HepG2 (cell line): ENCODE results near the gene PBOV1. TPM values are rescaled to one million over a fixed set of nuclear protein-coding genes. Genes with fewer than 3 reads are reported as not detected.

ENCODE experiments used
- EP300 ChIP-seq, 3 experiments: sonication (generic) in 1 of 3; formaldehyde crosslinking in 1 of 3; IDR thresholded peaks; 2 replicates each; pipeline versions ENCODE4 v1.5.1 to v1.6.1; 2011 to 2020; ENCODE audit warnings: low read depth in 2 of 3, low read length in 2 of 3, borderline replicate concordance in 1 of 3, improper control_type of control experiment in 1 of 3, mild to moderate bottlenecking in 1 of 3, missing genetic modification reagents in 1 of 3, moderate library complexity in 1 of 3
- FOXA1 ChIP-seq, 2 experiments: fragments of 450-650 bp in 1 of 2; sonication (generic) in 1 of 2; formaldehyde crosslinking in 1 of 2; IDR thresholded peaks; 2 replicates each; pipeline versions ENCODE4 v1.4.0 to v1.6.1; 2016 to 2020; ENCODE audit warnings: missing genetic modification reagents in 1 of 2
- FOXA3 ChIP-seq: IDR thresholded peaks from 2 replicates; pipeline ENCODE4 v1.6.1; 2016; ENCODE audit warnings: missing genetic modification reagents, missing compliant biosample characterization
- FOXO1 ChIP-seq: sonication (generic); formaldehyde crosslinking; IDR thresholded peaks from 2 replicates; pipeline ENCODE4 v1.4.0; 2020; ENCODE audit warnings: missing genetic modification reagents
- HDAC2 ChIP-seq: sonication (generic); formaldehyde crosslinking; IDR thresholded peaks from 2 replicates; pipeline ENCODE4 v1.4.0; 2020; ENCODE audit warnings: missing genetic modification reagents
- RXRB ChIP-seq: IDR thresholded peaks from 2 replicates; pipeline ENCODE4 v1.6.1; 2016; ENCODE audit warnings: borderline replicate concordance, missing genetic modification reagents, missing compliant biosample characterization
- SALL1 ChIP-seq: sonication (generic); formaldehyde crosslinking; IDR thresholded peaks from 2 replicates; pipeline ENCODE4 v1.8.0; 2022; ENCODE audit warnings: mild to moderate bottlenecking, missing genetic modification reagents
- ZBTB7B ChIP-seq: sonication (generic); formaldehyde crosslinking; IDR thresholded peaks from 2 replicates; pipeline ENCODE4 v1.4.0; 2020; ENCODE audit warnings: missing genetic modification reagents
- ZNF383 ChIP-seq: sonication (generic); formaldehyde crosslinking; IDR thresholded peaks from 2 replicates; pipeline ENCODE4 v1.4.0; 2020; ENCODE audit warnings: missing genetic modification reagents, mild to moderate bottlenecking, borderline replicate concordance
- ZNF614 ChIP-seq: IDR thresholded peaks from 2 replicates; pipeline ENCODE4 v1.6.1; 2018; ENCODE audit warnings: missing biosample characterization, missing genetic modification reagents, inconsistent platforms, borderline replicate concordance
- polyA plus RNA-seq, 8 experiments: library from polyadenylated mRNA; depleted of rRNA in 3 of 8; stranded (reverse) in 7 of 8; unstranded in 1 of 8; fragments of >200 nt; fragmentation: Illumina TruSeq in 4 of 8; extraction: Trizol in 4 of 8; gene quantifications; 2 replicates each; pipeline versions ENCODE4 v1.2.1 to v1.2.3, GENCODE V29; 2011 to 2016; ENCODE audit warnings: low read depth in 4 of 8, missing spikeins in 1 of 8, mixed read lengths in 1 of 8; ENCODE audit not compliant: insufficient read depth in 1 of 8
- total RNA-seq, 5 experiments: library from RNA; depleted of rRNA; stranded (reverse); fragments of >200 nt; fragmentation: Illumina TruSeq; extraction: Trizol; gene quantifications; 2 replicates each; pipeline ENCODE4 v1.2.3, GENCODE V29; 2016; ENCODE audit warnings: low read depth in 1 of 5
- TF ChIP-seq, protein P1 (sequence below): IDR thresholded peaks from 2 replicates; pipeline ENCODE4 v1.4.0; 2020; ENCODE audit warnings: mild to moderate bottlenecking, missing genetic modification reagents

PBOV1 gene
- total and polyA plus RNA-seq, 2 of the 13 experiments (the other 11 are each of a cell fraction or from before 2014, with no cell fraction given) = not detected

DNA sequence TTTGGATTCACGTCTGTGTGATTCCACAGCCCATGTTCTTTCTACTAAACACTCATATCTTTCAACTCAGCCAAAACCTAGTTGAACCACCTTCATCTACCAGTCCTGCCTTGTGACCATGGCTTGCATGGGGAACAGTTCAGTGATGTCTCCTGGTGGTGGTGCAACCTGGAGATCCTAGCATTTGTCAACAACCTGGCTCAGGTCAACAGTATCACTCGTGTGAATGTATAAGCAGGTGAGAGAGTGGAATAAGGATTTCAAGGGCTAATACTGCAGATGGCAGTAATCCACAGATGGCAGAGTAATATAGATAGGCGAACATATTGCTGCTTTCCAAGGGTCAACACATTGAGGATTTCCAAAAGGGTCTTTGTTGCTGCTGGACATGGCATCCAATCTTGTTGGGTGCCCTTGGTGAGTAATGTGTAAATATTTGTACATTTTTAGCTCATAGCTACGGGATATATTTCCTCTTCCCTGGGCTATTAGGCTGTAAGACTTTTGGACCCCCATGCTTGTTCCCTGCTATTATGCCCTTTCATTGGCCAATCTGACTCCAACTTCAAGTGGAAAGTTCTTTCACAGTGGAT is 13.4 kb downstream of the PBOV1 start (continued):
- TF ChIP-seq, protein P1, sequence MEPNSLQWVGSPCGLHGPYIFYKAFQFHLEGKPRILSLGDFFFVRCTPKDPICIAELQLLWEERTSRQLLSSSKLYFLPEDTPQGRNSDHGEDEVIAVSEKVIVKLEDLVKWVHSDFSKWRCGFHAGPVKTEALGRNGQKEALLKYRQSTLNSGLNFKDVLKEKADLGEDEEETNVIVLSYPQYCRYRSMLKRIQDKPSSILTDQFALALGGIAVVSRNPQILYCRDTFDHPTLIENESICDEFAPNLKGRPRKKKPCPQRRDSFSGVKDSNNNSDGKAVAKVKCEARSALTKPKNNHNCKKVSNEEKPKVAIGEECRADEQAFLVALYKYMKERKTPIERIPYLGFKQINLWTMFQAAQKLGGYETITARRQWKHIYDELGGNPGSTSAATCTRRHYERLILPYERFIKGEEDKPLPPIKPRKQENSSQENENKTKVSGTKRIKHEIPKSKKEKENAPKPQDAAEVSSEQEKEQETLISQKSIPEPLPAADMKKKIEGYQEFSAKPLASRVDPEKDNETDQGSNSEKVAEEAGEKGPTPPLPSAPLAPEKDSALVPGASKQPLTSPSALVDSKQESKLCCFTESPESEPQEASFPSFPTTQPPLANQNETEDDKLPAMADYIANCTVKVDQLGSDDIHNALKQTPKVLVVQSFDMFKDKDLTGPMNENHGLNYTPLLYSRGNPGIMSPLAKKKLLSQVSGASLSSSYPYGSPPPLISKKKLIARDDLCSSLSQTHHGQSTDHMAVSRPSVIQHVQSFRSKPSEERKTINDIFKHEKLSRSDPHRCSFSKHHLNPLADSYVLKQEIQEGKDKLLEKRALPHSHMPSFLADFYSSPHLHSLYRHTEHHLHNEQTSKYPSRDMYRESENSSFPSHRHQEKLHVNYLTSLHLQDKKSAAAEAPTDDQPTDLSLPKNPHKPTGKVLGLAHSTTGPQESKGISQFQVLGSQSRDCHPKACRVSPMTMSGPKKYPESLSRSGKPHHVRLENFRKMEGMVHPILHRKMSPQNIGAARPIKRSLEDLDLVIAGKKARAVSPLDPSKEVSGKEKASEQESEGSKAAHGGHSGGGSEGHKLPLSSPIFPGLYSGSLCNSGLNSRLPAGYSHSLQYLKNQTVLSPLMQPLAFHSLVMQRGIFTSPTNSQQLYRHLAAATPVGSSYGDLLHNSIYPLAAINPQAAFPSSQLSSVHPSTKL (CRISPR knock-in tag) = peak; percentile 63
- TF ChIP-seq ZNF383 (CRISPR knock-in tag) = no peak
- TF ChIP-seq FOXA3 (CRISPR knock-in tag) = peak; percentile 82
- TF ChIP-seq ZBTB7B = 0 out of 2 replicates have a peak, but pooled peaks have one; percentile 27
- peak; percentile 54 for TF ChIP-seq SALL1 (CRISPR knock-in tag)
- 0 out of 2 replicates have a peak, but pooled peaks have one; percentile 23 for TF ChIP-seq FOXO1 (CRISPR knock-in tag)
- peak; percentile 42; the same call in 1 of the 2 replicates for TF ChIP-seq RXRB
- peak; percentile 68; the same call in 1 of the 2 replicates for TF ChIP-seq ZNF614 (CRISPR knock-in tag)
- TF ChIP-seq EP300 (IDR thresholded peaks at IDR 0.05; ENCODE audit: low read depth in 2 of 2, low read length in 2 of 2) = peak in 1 of 2 experiments; percentile 27; a peak in 1 of 4 replicates
- TF ChIP-seq EP300 (CRISPR knock-in tag; IDR thresholded peaks at IDR 0.05; ENCODE audit: borderline replicate concordance) = no peak
- TF ChIP-seq HDAC2 (CRISPR knock-in tag) = peak; percentile 43; the same call in 1 of the 2 replicates
- TF ChIP-seq FOXA1 (IDR thresholded peaks at IDR 0.05) = no peak
- TF ChIP-seq FOXA1 (CRISPR knock-in tag; IDR thresholded peaks at IDR 0.05) = peak; percentile 73
